ENCODE data around the gene CD200R1L.

DNA sequence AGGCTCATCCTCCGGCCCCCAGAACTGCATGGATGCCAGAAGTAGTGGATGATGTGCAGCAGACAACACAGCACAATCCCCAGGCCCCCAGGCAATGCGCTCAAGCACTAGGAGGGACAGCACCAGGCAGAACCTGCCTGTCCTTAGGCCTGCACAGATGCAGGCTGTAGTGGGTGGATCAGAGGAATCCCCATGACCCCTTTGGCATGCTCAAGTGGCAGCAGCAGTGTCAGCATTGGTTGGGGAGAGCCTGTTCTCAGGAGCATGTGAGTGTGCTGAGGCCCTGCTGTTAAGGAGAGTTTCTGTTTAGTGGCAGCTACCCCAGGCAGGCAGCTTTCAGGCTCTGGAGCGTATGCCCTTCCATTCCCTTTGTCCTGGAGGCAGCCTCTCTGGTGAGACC, 25.1 kb upstream of the CD200R1L start:
- TF ChIP-seq GATA2 (IDR thresholded peaks at IDR 0.05; ENCODE audit: low read depth, low read length) = no peak
- no peak for TF ChIP-seq GATA3 (IDR thresholded peaks at IDR 0.05; ENCODE audit: low read depth, low read length)
